HEK293 (cell line): ENCODE measurements around the gene ITGA7.

Source experiments
- CTCF ChIA-PET: fragments of 350-600 bp; formaldehyde crosslinking; extraction: SDS; loops from one replicate; lab custom pipeline; 2021; ENCODE audit warnings: antibody characterized with exemption; lab: Yijun Ruan, JAX
- POLR2A ChIA-PET: fragments of 300-600 bp; formaldehyde crosslinking; extraction: SDS; loops from one replicate; lab custom pipeline; 2020; ENCODE audit warnings: antibody characterized with exemption, inconsistent platforms; lab: Yijun Ruan, JAX
- H3K27ac ChIP-seq: fragments of 200-500 bp; sonication (Bioruptor generic); 2 replicates; pipeline ENCODE4 v1.5.1; 2014; ENCODE audit warnings: low read depth, low read length, control low read depth, inconsistent platforms; ENCODE audit errors: extremely low read depth
- H3K36me3 ChIP-seq, 2 experiments: fragments of 200-500 bp in 1 of 2; sonication (Bioruptor generic) in 1 of 2; 1 replicate in 1 of 2; 2 replicates in 1 of 2; pipeline ENCODE4 v1.5.1; 2014 to 2017; ENCODE audit warnings: inconsistent platforms in 2 of 2, low read length in 2 of 2; ENCODE audit not compliant: control insufficient read depth in 2 of 2, insufficient read depth in 1 of 2
- H3K4me1 ChIP-seq: fragments of 200-500 bp; sonication (Bioruptor generic); 2 replicates; pipeline ENCODE4 v1.5.1; 2014; ENCODE audit warnings: mild to moderate bottlenecking, low read length, inconsistent platforms; ENCODE audit not compliant: control insufficient read depth, insufficient read depth
- H3K4me3 ChIP-seq: 2 replicates; pipeline ENCODE4 v1.5.1; 2011; ENCODE audit warnings: low read depth, mild to moderate bottlenecking, control low read depth, low read length, moderate library complexity
- H3K9me3 ChIP-seq: fragments of 200-500 bp; sonication (Bioruptor generic); 2 replicates; pipeline ENCODE4 v1.5.1; 2014; ENCODE audit warnings: low read depth, low read length, inconsistent platforms; ENCODE audit not compliant: control insufficient read depth, insufficient read depth
- BCL11A ChIP-seq: fragments of 450-650 bp; formaldehyde crosslinking; IDR thresholded peaks from 2 replicates; pipeline ENCODE4 v1.5.1; 2016; ENCODE audit warnings: low read depth, missing biosample characterization, missing genetic modification characterization
- HIC1 ChIP-seq: fragments of 450-650 bp; formaldehyde crosslinking; IDR thresholded peaks from 2 replicates; pipeline ENCODE4 v1.5.1; 2016; ENCODE audit warnings: missing biosample characterization, missing genetic modification characterization
- PRDM4 ChIP-seq: fragments of 450-650 bp; formaldehyde crosslinking; IDR thresholded peaks from 2 replicates; pipeline ENCODE4 v1.5.1; 2017; ENCODE audit warnings: missing biosample characterization, missing genetic modification characterization
- REST ChIP-seq: fragments of 450-650 bp; formaldehyde crosslinking; IDR thresholded peaks from 2 replicates; pipeline ENCODE4 v1.5.1; 2016; ENCODE audit warnings: missing biosample characterization, missing genetic modification characterization
- SETDB1 ChIP-seq: IDR thresholded peaks from one replicate; pipeline ENCODE4 v1.6.1; 2017; ENCODE audit warnings: mild to moderate bottlenecking, low read length, moderate library complexity, mixed read lengths; ENCODE audit not compliant: insufficient read length
- SP3 ChIP-seq: fragments of 450-650 bp; formaldehyde crosslinking; IDR thresholded peaks from 2 replicates; pipeline ENCODE4 v1.5.1; 2016; ENCODE audit warnings: missing biosample characterization, missing genetic modification characterization
- ZBTB20 ChIP-seq: fragments of 450-650 bp; formaldehyde crosslinking; IDR thresholded peaks from 2 replicates; pipeline ENCODE4 v1.5.1; 2016; ENCODE audit warnings: missing biosample characterization, missing genetic modification characterization
- ZBTB8A ChIP-seq: fragments of 450-650 bp; formaldehyde crosslinking; IDR thresholded peaks from 2 replicates; pipeline ENCODE4 v1.5.1; 2016; ENCODE audit warnings: missing biosample characterization, missing genetic modification characterization
- ZNF133 ChIP-seq: fragments of 450-650 bp; formaldehyde crosslinking; IDR thresholded peaks from 2 replicates; pipeline ENCODE4 v1.5.1; 2016; ENCODE audit warnings: missing biosample characterization, missing genetic modification characterization
- ZNF169 ChIP-seq: fragments of 450-650 bp; formaldehyde crosslinking; IDR thresholded peaks from 2 replicates; pipeline ENCODE4 v1.5.1; 2016; ENCODE audit warnings: missing biosample characterization, missing genetic modification characterization
- ZNF18 ChIP-seq: fragments of 450-650 bp; formaldehyde crosslinking; IDR thresholded peaks from 2 replicates; pipeline ENCODE4 v1.5.1; 2016; ENCODE audit warnings: missing biosample characterization, missing genetic modification characterization
- ZNF221 ChIP-seq: fragments of 450-650 bp; formaldehyde crosslinking; IDR thresholded peaks from 2 replicates; pipeline ENCODE4 v1.5.1; 2017; ENCODE audit warnings: missing biosample characterization, missing genetic modification characterization, borderline replicate concordance
- ZNF549 ChIP-seq: fragments of 450-650 bp; IDR thresholded peaks from 2 replicates; pipeline ENCODE4 v1.5.1; 2018; ENCODE audit warnings: missing biosample characterization, missing genetic modification characterization, mild to moderate bottlenecking, inconsistent platforms, moderate library complexity
- ZNF701 ChIP-seq: fragments of 450-650 bp; formaldehyde crosslinking; IDR thresholded peaks from 2 replicates; pipeline ENCODE4 v1.5.1; 2016; ENCODE audit warnings: missing biosample characterization, missing genetic modification characterization

Gene ITGA7

GRCh38 chr12:55693323-55694187 is 14.1 kb downstream of the ITGA7 start:
- Histone ChIP-seq H3K4me1 (no peaks in the 10 kb centered on the region), H3K4me3 (no peak overlapping the region), H3K9me3 (no peaks in the 10 kb centered on the region), H3K27ac (no peak overlapping the region)
- ChIA-PET POLR2A (interaction anchor here (0.7 to 1.7 kb wide), 2 partner anchors 13 to 47 kb away, joined by 4 read pairs; no protein-coding TSS in a partner anchor), CTCF (interaction anchor here (0.7 kb wide), 1 partner anchor 44 kb away, joined by 3 read pairs; no protein-coding TSS in a partner anchor)
- TF ChIP-seq PRDM4 (tag by site-specific recombination), result no peak
- no peak for TF ChIP-seq ZNF133 (tag by site-specific recombination)
- no peak for TF ChIP-seq HIC1 (tag by site-specific recombination)
- TF ChIP-seq ZNF701 (tag by site-specific recombination), result no peak
- TF ChIP-seq REST, result no peak
- TF ChIP-seq ZBTB20 (tag by site-specific recombination), result no peak
- TF ChIP-seq BCL11A, result no peak
- TF ChIP-seq ZNF549 (tag by site-specific recombination), result no peak
- TF ChIP-seq SETDB1, result no peak
- TF ChIP-seq ZNF18, result no peak
- TF ChIP-seq ZBTB8A (tag by site-specific recombination), result no peak
- TF ChIP-seq ZNF169 (tag by site-specific recombination), result no peak
- TF ChIP-seq ZNF221 (tag by site-specific recombination), result no peak
- TF ChIP-seq SP3 (tag by site-specific recombination), result no peak
- TF ChIP-seq, all 188 proteins: peak for 0
- H3K36me3 ChIP-seq, result peaks cover 0 to 6% of the 10 kb centered on the region in 2 experiments; a peak in 1 of 3 replicates
